Coronary artery (tissue), 2 donors: ENCODE measurements around the gene CDH24.
A peak's percentile ranks its signal among the peaks of the same experiment; 100 is the strongest.

ENCODE experiments used
- DNase-seq: peaks from one replicate; pipeline ENCODE4 v3.0.0-alpha.2; 2017; ENCODE audit warnings: low spot score
- H3K27ac ChIP-seq, 2 donors: fragments of 200-600 bp; sonication (generic); one replicate each; pipeline ENCODE4 v1.5.1; 2016 to 2019
- H3K4me3 ChIP-seq: fragments of 200-600 bp; sonication (generic); 2 replicates; pipeline ENCODE4 v1.5.1; 2016; ENCODE audit warnings: mild to moderate bottlenecking, moderate library complexity
- CTCF ChIP-seq: fragments of 200-600 bp; sonication (generic); IDR thresholded peaks from one replicate; pipeline ENCODE4 v1.5.1; 2019; ENCODE audit warnings: antibody characterized with exemption

The CDH24 gene

GRCh38 chr14:23056956-23057756, at the start of gene CDH24:
Gene CDH24 (minus strand): TSS chr14:23057520. CDS start chr14:23055733, 1,787 bp downstream.
- no peak for DNase-seq

GRCh38 chr14:23106747-23107045, 49.4 kb upstream of the CDH24 start:
- H3K27ac ChIP-seq, result no peak overlapping the region
- no peak for TF ChIP-seq CTCF
- DNase-seq, result no peak
- H3K4me3 ChIP-seq, result no peak overlapping the region

More at GRCh38 chr14:23056956-23057756, at the start of gene CDH24:
- Histone ChIP-seq H3K4me3 (peak within 1 kb of the TSS; percentile 82), H3K27ac (peak within 1 kb of the TSS; percentile 33 to 85)
- no peak for TF ChIP-seq CTCF

GRCh38 chr14:23105348-23105824, 48.1 kb upstream of the CDH24 start:
- no peak for DNase-seq
- no peak for TF ChIP-seq CTCF
- H3K27ac ChIP-seq, result no peak overlapping the region
- H3K4me3 ChIP-seq, result no peak overlapping the region

GRCh38 chr14:23104591-23105347, 47.4 kb upstream of the CDH24 start, which contains the start of gene CIROP:
Gene CIROP (minus strand): TSS chr14:23104989. CDS start chr14:23104920, 69 bp downstream.
- DNase-seq, result peak; percentile 45
- TF ChIP-seq CTCF, result no peak
- H3K27ac ChIP-seq, result no peak within 1 kb of the TSS

GRCh38 chr14:23104070-23104590, 46.8 kb upstream of the CDH24 start:
- DNase-seq, result peak; percentile 50
- no peak overlapping the region for H3K27ac ChIP-seq
- no peak overlapping the region for H3K4me3 ChIP-seq
- no peak for TF ChIP-seq CTCF

More at GRCh38 chr14:23104591-23105347, 47.4 kb upstream of the CDH24 start, which contains the start of gene CIROP:
- H3K4me3 ChIP-seq, result no peak within 1 kb of the TSS

- H3K27ac ChIP-seq, result no peak overlapping the region
- no peak overlapping the region for H3K4me3 ChIP-seq
- peak; percentile 45 for DNase-seq
- TF ChIP-seq CTCF, result no peak
These were observed 46.3 kb upstream of the CDH24 start for GRCh38 chr14:23103581-23103980.
